Fibroblast of skin of left biceps (primary cell): ENCODE data around the gene CASKIN1.

Experiments used
- DNase-seq, 2 experiments: peaks; one replicate each; pipeline ENCODE4 v3.0.0-alpha.2; 2013; ENCODE audit warnings: low read depth in 2 of 2

Gene CASKIN1

GRCh38 chr16:2174396-2175131 lies 21.8 kb downstream of the CASKIN1 start:
- no peak for DNase-seq

- no peak for DNase-seq
Measured at GRCh38 chr16:2173916-2174315, 22.5 kb downstream of the CASKIN1 start.

- DNase-seq: no peak
Measured at GRCh38 chr16:2173366-2173765, 23.0 kb downstream of the CASKIN1 start.

- no peak for DNase-seq
Measured at GRCh38 chr16:2172688-2173335, 23.6 kb downstream of the CASKIN1 start.

GRCh38 chr16:2171601-2172178 lies 24.7 kb downstream of the CASKIN1 start:
- DNase-seq: no peak

GRCh38 chr16:2170587-2171435 lies 25.6 kb downstream of the CASKIN1 start:
- no peak for DNase-seq

GRCh38 chr16:2170080-2170479 lies 26.3 kb downstream of the CASKIN1 start:
- DNase-seq: no peak

- DNase-seq: no peak
Measured at GRCh38 chr16:2167068-2167638, 29.3 kb downstream of the CASKIN1 start.

- DNase-seq: no peak
Measured at GRCh38 chr16:2166263-2167067, 29.9 kb downstream of the CASKIN1 start.

- no peak for DNase-seq
Measured at GRCh38 chr16:2165861-2166260, 30.5 kb downstream of the CASKIN1 start.

GRCh38 chr16:2163211-2163881 lies 33.1 kb downstream of the CASKIN1 start:
- DNase-seq: no peak

- DNase-seq: no peak
Measured at GRCh38 chr16:2162676-2163118, 33.7 kb downstream of the CASKIN1 start.

- no peak for DNase-seq
Measured at GRCh38 chr16:2161911-2162310, 34.5 kb downstream of the CASKIN1 start.

GRCh38 chr16:2160915-2161551 lies 35.4 kb downstream of the CASKIN1 start:
- no peak for DNase-seq

- no peak for DNase-seq
Measured at GRCh38 chr16:2159175-2159838, 37.1 kb downstream of the CASKIN1 start.

- no peak for DNase-seq
Measured at GRCh38 chr16:2158262-2158638, 38.2 kb downstream of the CASKIN1 start.

GRCh38 chr16:2157480-2158261 lies 38.7 kb downstream of the CASKIN1 start:
- no peak for DNase-seq

- DNase-seq: no peak
Measured at GRCh38 chr16:2156849-2157224, 39.6 kb downstream of the CASKIN1 start.
